ENCODE results near the gene RINL.
"Not testable (repeated sequence)": the region's sequence is repeated elsewhere in the genome, so short reads cannot be mapped to it uniquely, and the experiment has no call there.

RINL gene

GRCh38 chr19:38834104-38834490 is 44.0 kb downstream of the RINL start:
- DNase-seq (ENCODE audit: low read depth) = no peak

GRCh38 chr19:38833092-38833425 is 45.0 kb downstream of the RINL start:
- DNase-seq (ENCODE audit: low read depth) = no peak

GRCh38 chr19:38831142-38831605 is 46.9 kb downstream of the RINL start:
- no peak for DNase-seq (ENCODE audit: low read depth)

DNA sequence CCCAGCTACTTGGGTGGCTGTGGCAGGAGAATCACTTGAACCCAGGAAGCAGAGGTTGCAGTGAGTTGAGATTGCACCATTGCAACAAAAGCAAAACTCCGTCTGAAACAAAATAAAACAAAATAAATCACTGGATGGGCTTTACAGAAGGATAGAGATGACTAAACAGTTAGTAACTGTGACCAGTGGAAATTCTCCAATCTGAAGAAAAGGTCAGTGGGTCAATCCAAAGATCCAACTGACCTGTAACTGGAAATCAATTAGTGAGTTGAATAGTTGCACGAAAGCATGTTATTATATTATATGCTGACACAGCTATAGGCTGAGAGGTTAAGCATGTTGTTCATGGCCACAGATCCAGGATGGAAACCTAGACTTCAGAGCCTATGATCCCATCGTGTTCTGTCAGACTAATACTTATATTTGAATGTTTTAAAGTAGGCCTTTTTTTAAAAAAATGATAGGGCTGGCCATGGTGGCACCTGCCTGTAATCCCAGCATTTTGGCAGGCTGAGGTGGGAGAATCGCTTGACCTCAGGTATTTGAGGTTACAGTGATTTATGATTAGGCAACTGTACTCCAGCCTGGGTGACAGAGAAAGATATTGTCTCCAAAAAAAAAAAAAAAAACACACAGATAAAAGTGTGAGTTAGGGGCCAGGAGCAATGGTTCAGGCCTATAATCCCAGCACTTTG is 47.9 kb downstream of the RINL start:
- no peak for DNase-seq (ENCODE audit: low read depth)

GRCh38 chr19:38829203-38829602 is 48.9 kb downstream of the RINL start:
- DNase-seq (ENCODE audit: low read depth) = not testable (repeated sequence)

- no peak for DNase-seq (ENCODE audit: low read depth)
Measured at GRCh38 chr19:38826856-38827551, 51.1 kb downstream of the RINL start.

- DNase-seq (ENCODE audit: low read depth) = not testable (repeated sequence)
Measured at GRCh38 chr19:38825936-38826335, 52.1 kb downstream of the RINL start.

DNA sequence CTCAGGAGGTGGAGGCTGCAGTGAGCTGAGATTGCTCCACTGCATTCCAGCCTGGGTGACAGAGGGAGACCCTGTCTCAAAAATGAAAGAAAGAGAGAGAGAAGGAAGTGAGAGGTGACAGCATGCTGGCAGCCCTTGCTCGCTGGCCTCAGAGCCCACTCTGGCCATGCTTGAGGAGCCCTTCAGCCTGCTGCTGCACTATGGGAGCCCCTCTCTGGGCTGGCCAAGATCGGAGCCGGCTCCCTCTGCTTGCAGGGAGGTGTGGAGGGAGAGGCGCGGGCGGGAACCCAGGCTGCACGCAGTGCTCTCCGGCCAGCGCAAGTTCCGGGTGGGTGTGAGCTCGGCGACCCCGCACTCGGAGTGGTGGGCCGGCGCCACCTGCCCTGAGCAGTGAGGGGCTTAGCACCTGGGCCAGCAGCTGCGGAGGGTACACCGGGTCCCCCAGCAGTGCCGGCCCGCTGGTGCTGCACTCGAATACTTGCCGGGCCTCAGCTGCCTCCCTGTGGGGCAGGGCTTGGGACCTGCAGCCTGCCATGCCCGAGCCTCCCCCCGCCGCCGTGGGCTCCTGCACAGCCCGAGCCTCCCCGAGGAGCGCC is 56.7 kb downstream of the RINL start:
- DNase-seq (ENCODE audit: low read depth) = not testable (repeated sequence)

DNA sequence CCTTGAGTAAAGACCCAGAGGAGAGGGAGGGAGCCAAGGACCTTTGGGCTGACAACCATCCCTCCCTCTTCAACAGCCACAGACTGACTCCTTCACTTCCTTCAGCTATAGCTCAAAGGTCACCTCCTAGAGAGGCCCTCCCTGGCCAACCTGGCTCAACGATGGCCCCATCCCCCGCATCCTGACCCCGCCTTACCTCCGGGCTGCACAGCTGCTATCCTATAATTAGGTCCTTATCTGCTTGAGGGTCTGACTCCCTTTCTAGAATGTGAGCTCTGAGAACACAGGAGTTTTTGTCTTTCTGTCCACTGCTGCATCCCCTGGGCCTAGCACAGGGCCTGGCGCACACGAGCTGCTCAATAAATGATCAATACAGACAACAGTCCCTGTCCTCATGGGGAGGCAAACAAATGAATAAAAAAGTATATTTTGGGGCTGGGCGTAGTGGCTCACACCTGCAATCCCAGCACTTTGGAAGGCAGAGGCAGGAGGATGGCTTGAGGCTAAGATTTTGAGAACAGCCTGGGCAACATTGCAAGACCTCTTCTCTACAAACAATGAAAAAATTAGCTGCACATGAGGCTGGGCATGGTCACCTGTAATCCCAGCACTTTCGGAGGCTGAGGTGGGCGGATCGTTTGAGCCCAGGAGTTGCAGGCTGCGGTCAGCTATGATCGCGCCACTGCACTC is 58.7 kb downstream of the RINL start:
- DNase-seq (ENCODE audit: low read depth) = no peak

All from stimulated activated CD4-positive, alpha-beta T cell treated with anti-CD3 and anti-CD28 coated beads, Interleukin-2, amount 100 ng/mL, for 4 hours (primary cell).